ENCODE measurements around the gene FAM168A.

DNA sequence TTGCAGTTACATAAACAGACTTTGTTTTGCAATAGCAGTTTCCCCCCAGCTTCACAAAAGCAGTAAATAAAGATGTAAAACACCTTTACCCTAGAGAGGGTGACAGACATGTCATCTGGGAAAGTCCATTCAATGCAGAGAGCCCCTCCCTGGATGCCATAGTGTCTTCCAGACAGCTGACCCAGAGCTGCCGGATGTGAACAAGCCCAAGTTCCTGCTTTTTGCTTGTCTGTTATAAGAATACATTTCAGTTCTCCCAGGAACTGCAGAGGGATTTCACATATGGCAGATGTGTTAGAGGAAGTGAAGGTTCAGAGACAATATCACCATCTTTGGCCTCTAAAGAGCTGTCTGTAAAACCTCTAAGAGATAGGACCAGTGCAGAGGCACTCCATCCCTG lies 172.8 kb downstream of the FAM168A start:
- TF ChIP-seq CTCF (IDR thresholded peaks at IDR 0.05; ENCODE audit: insufficient read depth, low read length, poor library complexity, severe bottlenecking): no peak
- no peak for TF ChIP-seq EZH2phosphoT487 (conservative IDR thresholded peaks at IDR 0.05; ENCODE audit: low read length)
